Epithelial cell of proximal tubule (primary cell): ENCODE data around the gene MAMSTR. TPM values are rescaled to one million over a fixed set of nuclear protein-coding genes. Genes with fewer than 3 reads are reported as not detected.
A peak's percentile ranks its signal among the peaks of the same experiment; 100 is the strongest.

Source experiments
- DNase-seq: peaks from one replicate; pipeline ENCODE4 v3.0.0-alpha.2; 2011; ENCODE audit warnings: low read depth
- H3K4me3 ChIP-seq: 2 replicates; pipeline ENCODE4 v1.5.1; 2011; ENCODE audit warnings: low read depth, mild to moderate bottlenecking, low read length
- CTCF ChIP-seq: conservative IDR thresholded peaks from 2 replicates; pipeline ENCODE4 v1.5.1; 2012; ENCODE audit warnings: low read depth, mild to moderate bottlenecking, low read length
- total RNA-seq: library from RNA; depleted of rRNA; stranded (reverse); fragments of >200 nt; gene quantifications from 2 replicates; pipeline ENCODE4 v1.2.3, GENCODE V29; 2015

MAMSTR gene
- total RNA-seq, 1 donor from 2014 or later: 1.5 TPM

DNA sequence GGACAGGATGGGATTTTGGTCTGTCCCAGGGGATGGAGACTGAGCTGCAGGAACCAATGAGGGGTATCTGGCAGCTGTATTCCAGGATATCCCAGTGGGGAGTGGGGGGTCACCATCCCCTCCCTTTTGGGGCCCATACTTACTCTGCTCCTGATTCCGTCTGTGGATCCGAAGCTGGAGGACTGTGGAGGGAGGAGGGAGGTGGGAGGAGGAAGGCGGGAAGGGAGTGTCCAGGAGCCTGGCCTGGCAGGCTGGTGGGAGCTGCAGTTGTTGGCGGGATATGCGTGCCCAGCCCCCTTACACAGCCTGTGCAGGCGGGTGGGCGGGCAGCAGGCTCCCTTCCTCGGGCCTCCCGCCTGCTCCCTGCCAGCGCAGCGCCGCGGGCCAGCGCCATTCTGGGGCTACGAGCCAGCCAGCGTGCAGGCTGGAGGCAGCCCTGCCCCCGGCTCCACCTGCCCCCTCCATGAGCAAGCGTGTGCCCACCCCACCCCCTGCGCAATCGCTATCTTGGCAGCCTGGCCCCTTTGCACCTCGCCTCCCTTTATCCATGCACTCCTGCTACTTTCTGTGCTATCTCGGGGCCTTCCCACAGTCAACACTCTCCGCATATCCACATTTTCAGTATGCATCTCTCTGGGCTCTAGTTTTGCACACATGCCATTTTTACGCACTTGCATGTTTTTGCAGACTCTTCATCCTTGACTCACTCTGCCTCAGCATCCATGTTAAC lies 2.8 kb downstream of the MAMSTR start:
- no peak for TF ChIP-seq CTCF
- DNase-seq: no peak
- H3K4me3 ChIP-seq: no peak overlapping the region

DNA sequence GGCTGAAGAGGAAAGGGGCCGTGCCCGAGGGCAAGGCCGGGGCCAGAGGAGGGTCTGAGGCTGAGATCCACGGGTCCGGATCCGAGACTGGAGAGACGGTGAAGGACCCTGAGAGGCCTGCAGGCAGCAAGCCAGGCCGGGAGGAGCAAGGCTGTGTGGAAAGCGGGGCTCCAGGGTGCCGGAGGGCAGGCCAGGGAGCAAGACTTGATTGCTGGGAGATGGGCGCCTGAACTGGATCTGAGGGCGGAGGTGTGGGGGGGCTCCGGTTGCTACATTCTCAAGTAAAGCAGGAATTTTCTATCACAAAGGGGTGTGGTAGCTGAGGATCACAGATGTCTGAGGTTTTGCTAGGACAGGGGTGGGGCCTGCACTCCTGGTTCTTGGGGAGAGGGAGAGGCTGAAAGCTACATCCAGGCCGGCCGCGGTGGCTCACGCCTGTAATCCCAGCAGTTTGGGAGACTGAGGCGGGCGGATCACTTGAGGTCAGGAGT lies 3.8 kb downstream of the MAMSTR start:
- TF ChIP-seq CTCF: no peak
- no peak overlapping the region for H3K4me3 ChIP-seq
- DNase-seq: no peak

DNA sequence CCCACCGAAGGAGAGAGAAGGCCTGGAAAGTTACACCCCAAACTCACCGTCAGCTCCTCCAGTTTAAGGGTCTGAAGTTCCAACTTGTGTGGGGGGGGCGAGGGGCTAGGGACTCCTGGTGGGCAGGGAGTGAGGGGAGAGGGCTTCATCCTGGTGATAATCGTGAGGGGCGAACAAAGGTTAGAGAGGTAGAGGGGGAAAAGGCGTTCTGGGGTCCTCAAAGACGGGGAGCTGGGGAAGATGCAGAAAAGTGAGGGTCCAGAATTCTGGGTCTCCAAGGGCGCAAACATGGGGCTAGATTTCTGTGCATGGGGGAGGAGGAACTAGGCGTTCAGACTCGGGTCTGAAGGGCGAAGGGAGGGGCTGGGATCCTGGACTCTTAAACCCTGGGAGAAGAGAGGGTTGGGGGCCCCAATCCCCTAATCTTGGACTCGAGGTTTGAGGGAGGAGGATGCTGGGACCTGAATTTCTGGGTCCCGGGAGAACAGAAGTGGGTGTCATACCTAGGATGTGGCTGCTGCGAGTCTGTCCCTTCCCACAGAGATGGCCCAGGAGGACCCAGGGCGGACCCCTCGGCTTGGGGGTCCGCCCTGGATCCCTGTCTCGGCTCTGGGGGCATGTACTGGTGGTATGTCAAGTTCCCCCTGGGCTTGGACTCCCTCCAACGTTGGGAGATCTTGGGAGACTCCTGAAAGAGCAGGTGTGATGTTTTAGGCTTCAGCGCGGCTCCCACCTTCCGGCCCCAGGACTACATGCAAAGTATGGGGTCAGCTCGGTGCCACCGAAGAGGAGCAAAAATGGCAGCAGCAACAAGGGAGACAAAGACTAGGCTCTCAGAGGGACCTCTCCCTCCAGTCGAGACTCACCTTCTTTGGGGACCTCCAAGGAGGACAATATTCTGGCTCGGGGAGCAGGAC lies 4.5 kb downstream of the MAMSTR start:
- DNase-seq: no peak
- no peak for TF ChIP-seq CTCF
- peak overlapping the region; percentile 66 for H3K4me3 ChIP-seq

- DNase-seq: peak; percentile 90
- TF ChIP-seq CTCF: no peak
- peak overlapping the region; percentile 83 for H3K4me3 ChIP-seq
Observed at GRCh38 chr19:48713864-48714755, 5.4 kb downstream of the MAMSTR start.

DNA sequence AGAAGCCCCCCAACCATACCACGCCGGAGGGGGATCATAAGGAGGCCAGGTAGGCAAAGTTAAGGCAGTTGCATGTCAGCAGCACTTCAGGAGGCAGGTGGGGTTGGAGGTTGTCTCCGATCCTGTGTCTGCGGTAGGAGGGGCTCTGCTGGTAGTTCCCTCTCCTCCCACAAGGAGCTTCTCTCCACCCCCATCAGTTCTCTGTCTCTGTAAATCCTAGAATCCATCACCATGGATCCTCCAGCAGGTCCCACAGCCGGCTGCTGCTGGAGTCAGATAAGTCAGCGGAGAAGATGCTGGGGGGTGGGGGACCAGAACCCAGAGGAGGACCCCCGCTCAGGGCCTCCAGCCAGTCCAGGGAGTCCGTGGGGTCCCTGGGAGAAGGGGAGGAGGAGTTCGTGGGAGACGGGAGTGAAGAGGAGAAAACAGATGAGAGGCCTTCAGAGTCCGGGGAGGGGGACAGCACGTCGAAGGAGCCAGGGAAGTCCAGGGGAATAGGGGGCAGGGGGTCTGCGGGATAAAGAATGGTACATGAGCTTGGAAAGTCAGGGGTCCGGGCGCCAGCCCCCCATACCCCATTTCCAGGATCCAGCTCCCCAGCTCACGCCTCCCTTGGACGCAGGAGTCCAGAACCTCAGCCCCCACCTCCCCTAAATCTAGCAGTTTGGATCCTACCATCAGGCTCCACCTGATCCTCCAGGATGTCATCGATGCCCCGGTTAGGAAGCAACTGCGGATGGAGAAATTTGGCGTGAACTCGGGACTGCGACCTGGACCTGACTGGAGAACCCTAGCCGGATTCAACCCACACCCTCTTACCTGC lies 6.3 kb downstream of the MAMSTR start:
- DNase-seq: no peak
- peak overlapping the region; percentile 83 for H3K4me3 ChIP-seq
- peak; percentile 30 for TF ChIP-seq CTCF

GRCh38 chr19:48711106-48711662 lies 8.3 kb downstream of the MAMSTR start:
- no peak for DNase-seq
- H3K4me3 ChIP-seq: no peak overlapping the region
- no peak for TF ChIP-seq CTCF
